ENCODE results near the gene PLEKHN1.
A peak's percentile ranks its signal among the peaks of the same experiment; 100 is the strongest.

PLEKHN1 gene

GRCh38 chr1:963301-963651 is 3.0 kb upstream of the PLEKHN1 start:
- no peak for TF ChIP-seq CTCF (IDR thresholded peaks at IDR 0.05; ENCODE audit: low read length, missing control alignments)
- no peak for DNase-seq (ENCODE audit: low read depth)
- no peak overlapping the region for H3K4me3 ChIP-seq (replicated peaks; ENCODE audit: low read depth, low read length)

GRCh38 chr1:963746-964525 is 2.3 kb upstream of the PLEKHN1 start:
- H3K4me3 ChIP-seq (replicated peaks; ENCODE audit: low read depth, low read length), result no peak overlapping the region
- TF ChIP-seq CTCF (IDR thresholded peaks at IDR 0.05; ENCODE audit: low read length, missing control alignments), result no peak
- no peak for DNase-seq (ENCODE audit: low read depth)

- TF ChIP-seq CTCF (IDR thresholded peaks at IDR 0.05; ENCODE audit: low read length, missing control alignments), result no peak
- no peak for DNase-seq (ENCODE audit: low read depth)
- H3K4me3 ChIP-seq (replicated peaks; ENCODE audit: low read depth, low read length), result no peak overlapping the region
These were observed 1.4 kb upstream of the PLEKHN1 start for GRCh38 chr1:964691-965525.

GRCh38 chr1:965526-966134 is 652 bp upstream of the PLEKHN1 start:
- DNase-seq (ENCODE audit: low read depth), result no peak
- no peak overlapping the region for H3K4me3 ChIP-seq (replicated peaks; ENCODE audit: low read depth, low read length)
- TF ChIP-seq CTCF (IDR thresholded peaks at IDR 0.05; ENCODE audit: low read length, missing control alignments), result no peak

- peak; percentile 42 for DNase-seq (ENCODE audit: low read depth)
- peak overlapping the region; percentile 62 for H3K4me3 ChIP-seq (replicated peaks; ENCODE audit: low read depth, low read length)
- no peak for TF ChIP-seq CTCF (IDR thresholded peaks at IDR 0.05; ENCODE audit: low read length, missing control alignments)
These were observed 520 bp downstream of the PLEKHN1 start for GRCh38 chr1:966704-967300.

GRCh38 chr1:967466-968343 is 1.4 kb downstream of the PLEKHN1 start:
- no peak overlapping the region for H3K4me3 ChIP-seq (replicated peaks; ENCODE audit: low read depth, low read length)
- TF ChIP-seq CTCF (IDR thresholded peaks at IDR 0.05; ENCODE audit: low read length, missing control alignments), result no peak
- DNase-seq (ENCODE audit: low read depth), result no peak
